HG03103 (cell line): ENCODE data around the gene MTTP.
"Not testable (repeated sequence)": the region's sequence is repeated elsewhere in the genome, so short reads cannot be mapped to it uniquely, and the experiment has no call there.

ENCODE experiments used
- ATAC-seq: cut with Tn5 transposase; IDR thresholded peaks from one replicate; pipeline ENCODE4 v1.9.1; 2021; ENCODE audit warnings: low read depth; ENCODE audit not compliant: unreplicated experiment

MTTP gene

GRCh38 chr4:99574530-99575324, at the start of gene MTTP:
TSS of gene MTTP (plus strand) at chr4:99574824. CDS start at chr4:99574910, 86 bp downstream.
- ATAC-seq = peak; percentile 91

DNA sequence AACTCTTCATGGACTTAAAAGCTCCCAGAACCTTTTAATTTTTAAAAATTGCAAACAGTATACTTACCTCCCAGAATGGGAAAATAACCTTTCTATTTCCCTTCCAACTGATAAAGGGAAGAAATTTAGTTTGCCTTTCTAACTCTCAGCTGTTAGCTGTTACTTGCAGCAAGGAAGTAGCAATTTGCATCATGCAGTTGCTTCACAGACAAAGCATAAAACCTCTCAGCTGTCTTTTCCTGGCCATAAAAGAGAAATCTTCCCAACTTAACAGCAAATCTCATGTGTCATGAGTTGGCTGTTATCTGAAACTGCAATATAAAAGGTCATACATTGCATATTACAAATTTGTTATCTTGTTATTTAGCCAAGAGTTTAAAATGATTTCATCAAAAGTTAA, 45.4 kb upstream of the MTTP start:
- ATAC-seq = no peak

- no peak for ATAC-seq
Observed at GRCh38 chr4:99529956-99530355, 44.7 kb upstream of the MTTP start.

GRCh38 chr4:99534699-99535098, 39.9 kb upstream of the MTTP start:
- ATAC-seq = not testable (repeated sequence)

- ATAC-seq = no peak
Observed at GRCh38 chr4:99536271-99536670, 38.4 kb upstream of the MTTP start.

- ATAC-seq = no peak
Observed at GRCh38 chr4:99536848-99537247, 37.8 kb upstream of the MTTP start.

GRCh38 chr4:99537674-99538073, 37.0 kb upstream of the MTTP start:
- no peak for ATAC-seq

DNA sequence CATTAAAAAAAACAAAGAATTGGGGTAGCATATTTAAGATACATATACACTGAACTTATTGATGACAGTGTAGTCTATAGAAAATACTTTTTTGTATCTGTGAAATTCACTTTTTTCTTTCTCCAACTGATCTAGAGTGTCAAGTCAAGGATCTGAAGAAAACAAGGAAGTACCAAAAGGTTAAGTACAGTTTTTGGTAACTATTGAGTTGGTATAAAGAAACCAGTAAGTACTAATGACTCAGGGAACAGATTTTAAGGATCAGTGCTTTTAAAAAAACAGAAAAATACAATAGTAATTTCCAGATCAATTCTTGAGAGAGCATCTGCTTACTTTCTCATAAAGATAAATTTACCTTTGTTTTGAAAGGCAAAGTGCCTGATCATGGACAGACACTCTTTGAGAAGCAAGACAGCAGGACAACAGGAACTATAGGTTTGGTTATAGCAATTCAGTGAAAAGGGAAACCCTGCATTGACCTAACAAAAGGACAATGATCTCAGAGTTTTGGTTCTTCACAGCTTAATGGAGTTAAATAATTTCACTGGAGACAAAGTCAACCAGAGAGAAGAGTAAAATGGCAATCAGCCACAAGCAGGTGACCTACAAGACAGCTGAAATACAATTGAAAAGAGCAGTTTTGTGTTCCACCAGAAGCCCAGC, 34.2 kb upstream of the MTTP start:
- no peak for ATAC-seq

DNA sequence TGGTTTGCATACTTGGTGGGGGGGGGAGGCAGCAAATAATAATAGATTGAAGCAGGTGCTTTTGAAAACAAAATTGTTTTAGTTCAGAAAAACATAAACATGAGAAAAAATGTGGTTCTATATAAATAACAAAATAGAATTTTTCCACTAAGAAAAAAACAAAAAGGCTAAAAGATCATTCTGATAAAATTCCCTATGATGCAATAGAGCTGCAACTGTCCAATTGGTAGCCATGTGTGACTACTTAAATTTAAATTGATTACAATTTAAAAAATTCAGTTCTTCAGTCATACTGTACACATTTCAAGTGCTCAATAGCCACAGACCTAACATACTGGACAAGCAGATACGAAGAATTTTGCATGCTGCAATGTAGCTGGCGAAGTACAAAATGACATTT, 21.8 kb upstream of the MTTP start:
- ATAC-seq = no peak

DNA sequence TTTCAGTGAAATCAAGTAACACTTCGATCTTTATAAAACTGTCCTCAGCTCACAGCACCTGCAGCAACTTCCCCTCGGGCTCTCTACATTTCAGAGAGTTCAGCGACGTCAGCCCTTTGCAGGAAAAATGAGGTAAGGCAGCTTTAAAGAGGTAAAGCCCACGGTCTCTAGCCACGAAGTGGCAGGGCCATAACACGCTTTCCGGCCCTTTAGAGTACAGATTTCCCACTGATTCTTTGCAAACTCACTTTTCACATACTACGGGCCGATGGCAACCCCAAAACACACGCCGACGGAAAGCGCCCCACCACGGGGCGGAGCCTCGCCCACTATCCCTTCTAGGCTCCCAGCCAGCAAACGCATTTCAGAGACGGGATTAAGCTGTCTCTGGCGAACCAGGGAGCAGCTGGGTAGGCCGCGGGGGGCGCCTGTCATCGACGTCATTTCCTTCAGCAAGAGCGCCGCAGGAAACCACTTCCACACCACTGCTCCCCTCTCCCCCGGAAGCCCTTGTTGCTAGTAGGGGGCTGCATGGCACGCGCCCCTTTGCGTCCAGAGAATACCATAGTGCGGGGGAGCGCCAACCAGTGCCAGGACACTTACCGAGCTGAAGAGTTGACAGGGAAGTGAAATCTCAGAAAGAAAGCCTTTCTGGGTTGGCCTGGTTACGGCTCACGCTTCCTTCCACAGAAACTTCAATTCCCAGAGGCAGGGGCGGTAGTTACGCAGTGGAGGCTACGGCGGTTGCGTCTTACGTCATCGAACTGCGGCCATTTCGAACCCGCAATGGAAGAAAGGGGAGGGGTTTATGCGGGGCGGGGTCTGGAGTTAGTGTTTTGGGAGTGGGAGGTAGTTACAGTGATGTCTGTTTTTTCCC, 11.1 kb upstream of the MTTP start, which contains the start of gene TRMT10A:
Gene TRMT10A (minus strand): TSS at position 730 of the 877 bp plus-strand sequence. CDS start 4,701 bp downstream, outside the sequence.
- ATAC-seq = peak; percentile 95

GRCh38 chr4:99564921-99565320, 9.7 kb upstream of the MTTP start:
- ATAC-seq = no peak

- no peak for ATAC-seq
Observed at GRCh38 chr4:99571883-99572282, 2.7 kb upstream of the MTTP start.

DNA sequence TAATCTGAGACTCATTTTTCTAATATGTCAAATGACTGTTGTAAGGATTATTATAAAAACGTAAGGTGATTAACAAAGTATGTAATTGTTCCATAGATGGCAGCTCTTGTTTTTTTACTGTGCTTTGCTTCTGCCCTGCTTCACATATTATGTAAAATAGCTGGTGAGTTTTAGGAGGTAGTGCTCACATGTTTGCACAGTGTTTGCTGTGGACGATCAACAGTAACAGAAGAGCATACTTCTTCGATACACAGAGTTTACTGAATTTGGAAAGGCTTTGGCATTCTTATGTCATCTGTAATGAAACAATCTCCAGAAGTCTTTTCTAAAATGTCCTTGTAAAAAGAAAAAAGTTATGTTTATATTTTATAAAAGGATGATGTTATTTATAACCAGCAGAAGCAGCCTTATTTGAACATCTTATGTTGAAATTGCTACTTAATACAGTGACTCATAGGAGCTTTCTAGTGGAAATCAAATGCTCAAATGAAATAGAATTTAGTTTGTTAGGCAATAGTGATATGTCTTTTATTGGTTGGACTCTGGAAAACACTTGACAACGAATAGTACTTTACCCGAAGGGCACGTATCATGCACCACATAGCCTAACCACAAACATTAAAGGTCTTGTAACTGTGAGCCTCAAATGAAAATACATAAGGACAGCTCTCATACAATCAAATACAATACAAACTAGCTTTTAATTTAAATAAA, 1.9 kb upstream of the MTTP start:
- ATAC-seq = no peak

DNA sequence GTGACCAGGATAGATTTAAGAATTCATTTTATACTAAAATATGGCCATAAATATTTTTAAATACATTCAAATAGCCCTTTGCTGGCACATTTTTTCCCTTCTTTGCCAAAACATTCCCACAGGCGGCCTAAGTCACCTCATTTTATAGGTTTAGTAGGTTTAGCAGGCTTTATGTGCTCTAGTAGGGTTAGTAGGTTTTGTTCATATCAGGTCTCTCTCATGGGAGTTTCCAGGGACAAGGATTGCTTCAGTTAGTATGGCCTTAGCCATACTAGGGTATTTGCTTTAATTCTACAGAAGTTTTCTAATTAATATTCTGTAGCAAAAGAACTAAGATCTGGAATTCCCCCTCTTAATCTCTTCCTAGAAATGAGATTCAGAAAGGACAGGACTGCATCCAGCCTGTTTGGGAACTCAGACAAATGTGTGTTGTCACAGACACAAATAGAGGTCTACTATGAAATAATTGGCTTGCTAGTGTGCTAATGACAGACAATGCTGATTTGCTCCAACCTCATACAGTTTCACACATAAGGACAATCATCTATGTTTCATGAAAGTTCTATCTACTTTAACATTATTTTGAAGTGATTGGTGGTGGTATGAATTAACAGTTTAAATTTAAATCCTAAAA, 772 bp upstream of the MTTP start:
- ATAC-seq = no peak

GRCh38 chr4:99578714-99579113, 4.1 kb downstream of the MTTP start:
- no peak for ATAC-seq

DNA sequence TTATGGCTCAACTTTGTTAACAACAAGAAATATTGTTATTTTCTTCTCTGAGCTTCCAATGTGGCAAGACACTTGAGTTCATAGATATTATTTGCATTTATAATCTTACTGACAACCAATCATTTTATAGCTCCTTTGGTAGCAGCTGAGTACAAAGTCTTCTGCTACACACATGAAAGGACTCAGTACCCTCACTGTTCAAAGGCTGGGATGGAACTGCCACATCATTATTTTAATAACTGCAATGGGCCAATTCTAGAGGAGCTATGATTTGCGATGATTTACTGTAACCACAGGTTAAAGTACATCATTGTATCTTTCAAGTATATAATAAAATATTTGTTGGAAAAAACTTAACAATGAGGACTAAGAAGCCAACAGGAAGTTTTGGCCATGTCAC, 10.9 kb downstream of the MTTP start:
- ATAC-seq = no peak

DNA sequence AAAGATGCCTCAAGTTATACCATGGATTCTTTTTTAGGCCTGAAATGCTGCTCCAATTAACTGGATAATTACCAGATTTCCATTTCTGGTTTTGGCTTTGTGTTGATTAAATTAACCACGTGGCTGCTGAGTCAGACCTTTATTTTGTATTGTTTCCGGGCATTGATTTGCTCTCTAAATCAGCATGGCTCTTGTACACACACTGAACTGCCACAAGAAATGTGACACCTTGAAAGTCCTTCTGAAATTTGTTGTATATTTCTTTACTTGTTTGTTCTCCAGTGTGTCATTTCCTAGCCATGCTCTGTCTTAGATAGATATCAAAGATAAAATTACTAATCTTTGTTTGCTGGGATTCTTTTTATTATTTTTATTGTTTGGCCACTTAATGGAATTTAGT, 11.7 kb downstream of the MTTP start:
- ATAC-seq = no peak

- no peak for ATAC-seq
Observed at GRCh38 chr4:99586797-99587196, 12.2 kb downstream of the MTTP start.

DNA sequence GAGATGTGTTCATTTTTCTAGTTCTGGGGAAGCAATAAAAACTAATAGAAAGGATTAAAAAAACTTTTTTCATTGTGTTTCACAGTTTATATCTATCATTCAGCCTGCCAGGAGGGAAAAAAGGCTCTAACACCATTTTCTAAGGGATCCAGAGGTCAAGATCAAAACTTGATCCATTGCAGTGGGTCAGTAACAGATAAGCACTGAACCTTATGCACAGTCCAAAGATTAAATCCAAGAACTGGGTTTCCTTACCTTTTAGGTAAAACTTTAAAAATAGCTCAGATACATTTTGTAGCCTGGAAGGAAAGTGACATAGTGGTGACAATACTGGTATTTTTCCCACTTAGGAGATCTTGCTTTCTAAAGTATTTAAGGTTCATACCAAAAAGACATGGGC, 12.7 kb downstream of the MTTP start:
- ATAC-seq = no peak

- no peak for ATAC-seq
Observed at GRCh38 chr4:99587803-99588202, 13.2 kb downstream of the MTTP start.
